BJ (cell line): Measurements from ENCODE around the gene FRYL. TPM values are rescaled to one million over a fixed set of nuclear protein-coding genes. Genes with fewer than 3 reads are reported as not detected.
A peak's percentile ranks its signal among the peaks of the same experiment; 100 is the strongest.

ENCODE experiments used
- CTCF ChIA-PET: fragments of 350-600 bp; formaldehyde crosslinking; extraction: SDS; loops from one replicate; lab custom pipeline; 2021; ENCODE audit warnings: antibody characterized with exemption, inconsistent platforms; lab: Yijun Ruan, JAX
- POLR2A ChIA-PET: fragments of 300-600 bp; sonication (Branson Sonifier 250); formaldehyde crosslinking; extraction: SDS; loops from one replicate; lab custom pipeline; 2021; ENCODE audit warnings: antibody characterized with exemption; lab: Charles Lee
- DNase-seq: peaks from one replicate; pipeline ENCODE4 v3.0.0-alpha.2; 2011; ENCODE audit warnings: low read depth
- H3K27me3 ChIP-seq: 2 replicates; pipeline ENCODE4 v1.6.0; 2011; ENCODE audit warnings: low read length; ENCODE audit not compliant: control insufficient read depth, insufficient read depth
- H3K36me3 ChIP-seq: 2 replicates; pipeline ENCODE4 v1.5.1; 2011; ENCODE audit warnings: low read length; ENCODE audit not compliant: control insufficient read depth, insufficient read depth
- H3K4me3 ChIP-seq: 2 replicates; pipeline ENCODE4 v1.5.1; 2011; ENCODE audit warnings: low read depth, mild to moderate bottlenecking, control low read depth, low read length
- CTCF ChIP-seq: IDR thresholded peaks from 2 replicates; pipeline ENCODE4 v1.5.1; 2011; ENCODE audit warnings: low read depth, mild to moderate bottlenecking, control low read depth, inconsistent platforms, low read length, moderate library complexity; ENCODE audit not compliant: insufficient read depth
- polyA plus RNA-seq: library from polyadenylated mRNA; depleted of rRNA; stranded (reverse); fragments of >200 nt; gene quantifications from 2 replicates; pipeline ENCODE4 v1.2.3, GENCODE V29; 2011

Gene FRYL
- polyA plus RNA-seq, 1 experiment: 12.6 TPM

DNA sequence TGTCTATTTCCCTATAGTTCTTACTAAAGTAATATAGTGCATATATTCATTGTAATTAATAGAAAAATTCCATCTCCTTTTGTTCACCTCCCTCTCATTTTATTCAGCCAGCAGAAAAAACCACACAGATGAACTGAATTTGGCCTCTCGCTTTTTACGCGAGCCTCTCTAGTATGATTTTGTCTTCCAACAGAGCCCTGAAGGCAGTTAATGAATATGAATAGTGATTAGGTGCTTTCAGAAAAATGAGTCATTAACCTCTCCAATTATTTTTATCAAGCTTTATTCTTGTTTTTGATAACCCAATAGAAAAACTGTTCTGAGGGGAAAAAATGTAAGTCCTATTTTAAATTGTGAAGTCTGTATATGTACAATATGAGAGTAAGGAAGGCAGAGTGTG, 215.9 kb downstream of the FRYL start:
- ChIA-PET POLR2A (no interaction called here), CTCF (no interaction called here)
- no peak for DNase-seq
- H3K27me3 ChIP-seq: no peaks in the 10 kb centered on the region
- peaks cover 3% of the 10 kb centered on the region for H3K36me3 ChIP-seq
- no peak overlapping the region for H3K4me3 ChIP-seq
- TF ChIP-seq CTCF: no peak

DNA sequence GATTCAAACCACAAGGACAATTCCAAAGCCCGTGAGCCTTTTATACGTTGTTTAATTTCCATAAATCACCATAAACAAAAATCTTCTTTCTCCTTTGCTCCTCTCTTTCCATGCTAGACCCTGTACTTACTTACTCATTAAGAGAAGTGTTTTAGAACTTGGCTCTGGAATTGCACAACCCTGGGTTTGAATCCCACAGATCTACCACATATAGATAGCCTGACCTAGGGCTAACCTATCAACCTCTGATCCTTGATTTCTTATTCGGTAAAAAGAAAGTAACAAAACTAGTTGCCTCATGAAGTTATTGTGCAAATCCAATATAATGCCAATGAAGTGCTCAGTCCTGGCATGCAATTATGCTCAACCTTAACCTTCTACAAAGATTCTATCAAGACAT, 221.3 kb downstream of the FRYL start:
- Histone ChIP-seq H3K27me3 (no peaks in the 10 kb centered on the region), H3K4me3 (no peak overlapping the region), H3K36me3 (peaks cover 11% of the 10 kb centered on the region)
- no peak for TF ChIP-seq CTCF
- DNase-seq: no peak
- POLR2A ChIA-PET: no interaction called here
- CTCF ChIA-PET: no interaction called here

DNA sequence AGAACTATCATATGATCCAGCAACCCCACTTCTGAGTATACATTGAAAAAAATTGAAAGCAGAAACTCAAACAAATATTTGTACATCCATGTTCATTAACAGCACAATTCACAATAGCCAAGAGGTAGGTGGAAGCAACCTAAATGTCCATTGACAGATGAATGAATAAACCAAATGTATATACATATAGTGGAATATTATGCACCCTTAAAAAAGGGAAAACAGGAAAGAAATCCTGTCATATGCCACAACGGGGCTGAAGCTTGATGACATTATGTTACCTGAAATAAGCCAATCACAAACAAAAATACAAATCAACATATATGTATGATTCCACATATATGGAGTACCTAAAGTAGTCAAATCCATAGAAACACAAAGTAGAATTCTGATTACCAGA, 222.1 kb downstream of the FRYL start:
- H3K27me3 ChIP-seq: no peaks in the 10 kb centered on the region
- DNase-seq: no peak
- TF ChIP-seq CTCF: no peak

GRCh38 chr4:48557478-48557877, 222.6 kb downstream of the FRYL start:
- H3K4me3 ChIP-seq: no peak overlapping the region
- ChIA-PET POLR2A (no interaction called here), CTCF (interaction anchor here (1.6 kb wide), 1 partner anchor 11 kb away, joined by 11 read pairs; no protein-coding TSS in a partner anchor)
- DNase-seq: no peak
- H3K27me3 ChIP-seq: no peaks in the 10 kb centered on the region
- peak; percentile 32; the same call in 1 of the 2 replicates for TF ChIP-seq CTCF
- H3K36me3 ChIP-seq: peaks cover 11% of the 10 kb centered on the region

More for the DNA sequence above, 222.1 kb downstream of the FRYL start:
- H3K4me3 ChIP-seq: no peak overlapping the region
- ChIA-PET POLR2A (no interaction called here), CTCF (no interaction called here)
- H3K36me3 ChIP-seq: peaks cover 11% of the 10 kb centered on the region

GRCh38 chr4:48556268-48556667, 223.8 kb downstream of the FRYL start:
- no peak for DNase-seq
- POLR2A ChIA-PET: interaction anchor here (0.6 kb wide), 2 partner anchors 10 to 18 kb away, joined by 3 to 6 read pairs; no protein-coding TSS in a partner anchor
- no peak for TF ChIP-seq CTCF
- Histone ChIP-seq H3K27me3 (no peaks in the 10 kb centered on the region), H3K36me3 (peaks cover 10% of the 10 kb centered on the region), H3K4me3 (no peak overlapping the region)
- CTCF ChIA-PET: interaction anchor here (1.2 to 1.6 kb wide), 2 partner anchors 10 to 11 kb away, joined by 3 to 11 read pairs; no protein-coding TSS in a partner anchor
